NCI-H748 (cell line): ENCODE data around the gene RUBCNL.

Experiments
- DNase-seq: peaks from one replicate; lab custom pipeline; 2025; ENCODE audit not compliant: unreplicated experiment; lab: John Stamatoyannopoulos, UW

RUBCNL gene

DNA sequence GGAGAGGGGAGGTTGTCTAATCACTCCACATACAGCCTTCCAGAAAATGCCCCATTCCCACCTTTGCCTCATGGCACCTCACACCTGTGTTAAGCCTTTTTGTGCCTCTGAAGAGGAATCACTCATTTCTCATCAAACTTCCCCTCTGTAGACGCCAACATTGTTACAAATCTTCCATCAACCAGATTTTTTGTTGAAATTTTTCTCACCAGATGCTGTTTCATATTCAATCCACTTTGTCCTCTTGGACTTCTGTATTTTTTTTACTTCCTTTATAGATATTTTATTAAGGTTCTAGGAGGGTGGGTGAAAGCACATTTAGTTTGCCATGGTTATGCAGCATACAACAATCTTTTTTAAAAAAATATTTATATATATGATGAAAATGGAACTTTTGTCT, 74.0 kb downstream of the RUBCNL start:
- DNase-seq: no peak

DNA sequence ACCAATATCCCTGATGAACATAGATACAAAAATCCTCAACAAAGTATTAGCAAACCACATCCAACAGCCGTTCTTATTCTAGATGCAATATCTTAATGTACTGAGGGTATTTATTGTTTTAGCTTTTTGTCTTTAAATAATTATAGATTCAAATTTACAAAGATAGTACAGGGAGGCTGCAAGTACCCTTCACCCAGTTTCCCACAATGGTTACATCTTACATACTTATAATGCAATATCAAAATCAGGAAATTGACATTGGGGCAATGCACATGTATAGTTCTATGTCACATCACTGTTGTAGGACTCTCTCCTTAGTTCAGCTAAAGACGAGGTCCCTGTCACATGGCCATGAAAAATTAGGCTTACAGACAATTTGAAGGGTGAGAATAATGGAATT, 75.8 kb downstream of the RUBCNL start:
- DNase-seq: no peak

DNA sequence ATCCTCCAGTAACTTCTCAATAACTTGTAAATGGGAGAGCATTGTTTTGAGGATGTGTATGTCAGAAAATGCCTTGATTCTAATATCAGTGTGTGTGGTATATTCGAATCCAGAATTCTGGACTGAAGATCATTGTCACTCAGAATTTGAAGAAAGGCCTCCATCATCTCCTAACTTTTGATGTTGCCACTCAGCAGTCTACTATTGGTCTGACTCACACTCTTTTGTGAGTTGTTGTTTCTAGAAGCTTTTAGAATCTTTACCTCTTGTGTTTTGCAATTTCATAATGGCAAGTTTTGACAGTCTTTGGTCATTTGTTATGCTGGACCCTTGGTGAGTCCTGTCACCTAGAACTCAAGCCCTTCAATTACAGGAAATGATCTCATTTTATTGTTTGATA, 77.0 kb downstream of the RUBCNL start:
- no peak for DNase-seq

DNA sequence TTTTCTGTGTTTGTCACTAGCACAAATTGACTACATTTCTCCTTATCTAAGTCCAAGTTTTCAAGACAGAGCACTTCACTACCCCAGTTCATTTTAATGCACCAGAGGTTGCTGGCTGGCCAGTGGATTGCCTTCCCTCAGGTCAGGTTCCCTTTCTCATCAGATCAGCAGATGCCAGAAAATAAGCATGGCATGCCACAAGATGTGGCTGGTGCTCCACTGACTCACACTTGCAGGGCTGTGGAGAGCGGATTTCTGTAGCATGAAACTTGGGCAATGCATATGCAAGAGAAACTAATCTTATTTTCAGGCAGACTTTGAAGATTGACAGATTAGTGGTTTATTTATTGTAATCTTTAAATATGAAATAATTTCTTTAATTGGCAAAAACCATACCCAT, 79.5 kb downstream of the RUBCNL start:
- DNase-seq: no peak

DNA sequence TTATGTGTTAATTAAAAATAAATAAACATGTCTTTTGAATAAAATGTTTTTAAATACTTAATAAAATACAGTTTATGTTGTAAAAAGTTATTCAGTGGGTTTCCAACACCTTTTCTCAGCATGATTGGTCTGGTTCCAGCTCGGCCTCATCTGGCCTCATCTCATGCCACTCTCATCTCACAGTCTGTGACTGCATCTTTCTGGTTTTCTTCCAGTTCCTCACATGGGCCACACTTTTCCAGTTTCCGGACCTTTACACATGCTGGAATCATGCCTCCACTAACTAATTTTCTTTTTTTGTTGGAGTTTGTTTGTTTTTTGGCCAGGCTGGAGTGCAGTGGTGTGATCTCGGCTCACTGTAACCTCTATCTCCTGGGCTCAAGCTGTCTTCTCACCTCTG, 82.5 kb downstream of the RUBCNL start:
- DNase-seq: no peak

DNA sequence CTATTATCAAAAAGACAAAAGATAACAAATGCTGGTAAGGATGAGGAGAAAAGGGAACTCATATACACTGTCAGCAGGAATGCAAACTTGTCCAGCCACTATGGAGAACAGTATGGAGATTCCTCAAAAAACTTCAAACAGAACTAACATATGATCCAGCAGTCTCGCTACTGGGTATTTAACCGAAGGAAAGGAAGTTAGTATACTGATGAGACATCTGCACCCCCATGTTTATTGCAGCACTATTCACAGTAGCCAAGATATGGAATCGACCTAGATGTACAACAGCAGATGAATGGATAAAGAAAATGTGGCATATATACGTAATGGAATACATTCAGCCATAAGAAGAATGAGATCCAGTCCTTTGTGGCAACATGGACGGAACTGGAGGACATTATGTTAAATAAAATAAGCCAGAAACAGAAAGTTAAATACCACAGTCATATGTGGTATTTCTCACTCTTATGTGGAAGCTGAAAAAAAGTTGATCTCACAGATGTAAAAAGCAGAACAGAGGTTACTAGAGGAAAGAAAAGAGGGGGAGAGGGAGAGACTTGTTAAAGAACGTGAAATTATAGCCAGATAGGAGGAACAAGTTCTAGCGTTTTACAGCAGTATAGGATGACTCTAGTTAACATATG, 83.2 kb downstream of the RUBCNL start:
- no peak for DNase-seq

DNA sequence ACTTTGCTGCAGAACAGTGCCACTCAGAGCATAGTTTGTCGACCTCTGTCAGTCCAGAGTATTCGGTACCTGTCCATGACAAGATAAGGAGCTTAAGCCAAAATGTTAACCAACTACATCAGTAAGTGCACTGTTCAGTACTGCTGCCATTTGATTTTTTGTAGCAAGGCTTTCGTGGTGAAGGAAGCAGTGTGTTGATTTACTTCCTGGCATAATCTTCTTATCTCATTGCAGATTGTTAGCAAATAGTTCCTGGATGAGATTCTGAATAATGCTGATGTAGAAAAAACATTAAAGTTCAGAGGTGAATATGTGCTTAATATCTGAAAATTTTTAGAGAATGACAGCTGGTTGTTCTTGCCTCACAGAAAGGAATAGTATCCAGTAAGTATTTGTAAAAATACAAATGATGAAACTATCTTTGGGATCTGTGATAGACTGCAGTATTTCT, 89.7 kb downstream of the RUBCNL start:
- DNase-seq: no peak

DNA sequence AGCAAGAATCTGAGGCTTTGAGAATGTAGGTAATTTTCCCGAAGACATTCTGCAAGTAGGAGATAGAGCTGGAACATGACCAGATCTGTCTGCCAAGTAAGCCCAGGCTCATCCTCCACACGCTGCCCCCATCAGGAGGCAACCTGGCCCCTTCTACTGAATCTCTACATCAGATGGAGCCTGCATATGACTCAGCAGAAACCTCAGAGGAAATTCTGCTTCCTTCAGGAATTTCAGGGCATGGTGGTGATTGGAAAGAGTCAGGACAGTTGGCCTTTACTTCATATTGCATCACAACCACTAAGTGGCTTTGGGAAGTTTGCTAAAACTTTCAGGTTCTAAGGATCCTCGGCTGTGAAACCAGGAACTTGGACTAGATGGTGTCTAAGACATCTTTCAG, 90.1 kb downstream of the RUBCNL start:
- no peak for DNase-seq

DNA sequence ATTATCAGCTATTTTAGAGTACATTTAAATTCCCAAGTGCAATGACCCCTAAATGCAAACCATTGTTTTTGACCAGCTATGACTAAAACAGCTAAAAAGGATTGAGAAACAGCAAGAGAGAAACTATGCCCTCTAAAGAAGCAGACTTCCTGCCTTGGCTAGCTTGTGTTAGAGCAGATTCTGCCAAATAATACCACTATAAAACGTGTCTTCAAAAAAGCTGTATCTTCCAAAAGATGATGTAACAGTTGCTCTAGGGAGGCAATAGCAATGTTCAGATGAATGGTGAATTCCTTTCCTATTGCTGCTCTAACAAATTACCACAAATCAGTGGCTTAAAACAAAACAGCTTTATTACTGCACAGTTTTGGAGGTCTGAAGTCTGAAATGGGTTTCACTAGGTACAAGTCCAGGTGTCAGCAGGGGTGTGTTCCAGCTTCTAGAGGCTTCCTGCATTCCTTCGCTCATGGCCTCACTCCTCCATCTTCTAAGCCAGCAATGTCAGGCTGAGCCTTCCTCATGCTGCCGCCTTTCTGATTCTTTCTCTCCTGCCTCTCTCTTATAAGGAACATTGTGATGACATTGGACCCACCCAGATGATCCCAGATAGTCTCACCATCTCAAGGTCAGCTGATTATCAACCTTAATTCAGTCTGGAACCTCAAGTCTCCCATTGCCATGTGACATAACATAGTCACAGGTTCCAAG, 90.8 kb downstream of the RUBCNL start:
- no peak for DNase-seq

DNA sequence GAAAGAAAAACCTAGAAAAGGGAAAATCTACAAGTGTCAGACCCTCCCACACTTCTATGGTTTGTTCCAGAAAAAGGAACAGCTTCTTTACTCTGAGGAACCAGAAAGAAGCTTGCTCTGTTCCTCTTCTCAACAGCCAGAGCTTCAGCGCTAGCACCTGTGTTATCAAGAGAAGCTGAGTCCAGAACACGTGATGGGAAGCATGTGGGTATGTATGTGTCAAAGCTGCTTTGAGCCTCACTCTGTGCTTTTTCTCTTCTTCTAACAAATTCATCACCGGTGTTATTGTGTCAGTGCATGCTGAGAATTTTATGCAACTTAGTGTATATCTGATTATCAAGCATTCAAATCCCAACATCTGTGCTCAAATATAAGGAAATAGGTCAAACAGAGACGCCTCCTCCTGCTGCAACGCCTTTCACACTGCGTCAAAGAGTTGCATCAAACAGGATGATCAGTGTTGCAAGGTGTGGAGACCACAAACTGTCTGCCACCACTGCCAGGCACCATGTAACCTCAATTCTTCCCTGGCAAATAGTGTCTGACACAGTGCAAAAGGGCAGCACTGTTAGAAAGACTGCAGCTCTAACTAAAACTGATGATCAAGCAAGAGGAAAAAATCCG, 91.4 kb downstream of the RUBCNL start:
- DNase-seq: no peak

DNA sequence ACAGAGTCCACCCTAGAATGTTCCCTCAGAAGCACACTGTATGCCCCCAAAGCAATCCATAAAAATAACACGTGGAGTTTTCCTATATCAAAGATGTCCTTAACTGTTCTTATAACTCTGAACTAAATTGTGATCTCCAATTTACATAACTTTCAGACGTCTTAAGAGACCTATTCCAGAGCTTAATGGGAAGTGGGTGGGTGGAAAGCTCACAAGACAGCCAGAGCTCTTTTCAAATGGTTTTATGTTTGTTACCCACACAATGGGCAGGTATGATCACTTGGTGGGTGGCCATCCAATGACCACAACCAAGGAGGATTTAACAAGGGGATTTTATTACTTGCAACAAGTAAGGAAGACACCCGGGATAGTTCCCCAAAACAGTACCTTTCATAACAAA, 93.6 kb downstream of the RUBCNL start:
- no peak for DNase-seq
